Measurements from ENCODE around the gene ZIM2.

- no peak for TF ChIP-seq ZBTB33 (IDR thresholded peaks at IDR 0.05; ENCODE audit: extremely low read depth, insufficient replicate concordance, low read length)
- TF ChIP-seq RAD21 (IDR thresholded peaks at IDR 0.05; ENCODE audit: low read depth), result no peak
- TF ChIP-seq POLR2A (IDR thresholded peaks at IDR 0.05; ENCODE audit: borderline replicate concordance, extremely low read depth, insufficient read depth, insufficient read length), result no peak
- TF ChIP-seq CTCF (IDR thresholded peaks at IDR 0.05 in 2 of 3, conservative IDR thresholded peaks at IDR 0.05 in 1 of 3; ENCODE audit: borderline replicate concordance in 1 of 3, insufficient read depth in 1 of 3, low read depth in 2 of 3, low read length in 2 of 3), result no peak
- no peak for TF ChIP-seq YY1 (IDR thresholded peaks at IDR 0.05; ENCODE audit: extremely low read depth, insufficient replicate concordance, low read depth, low read length)
- no peak for TF ChIP-seq ZFX (IDR thresholded peaks at IDR 0.05)
- no peak for TF ChIP-seq SRF (IDR thresholded peaks at IDR 0.05; ENCODE audit: low read depth)
- no peak for TF ChIP-seq EZH2 (IDR thresholded peaks at IDR 0.05)
- no peak for TF ChIP-seq ELF1 (IDR thresholded peaks at IDR 0.05; ENCODE audit: borderline replicate concordance, low read depth)
- no peak for TF ChIP-seq MAX (IDR thresholded peaks at IDR 0.05)
- no peak for TF ChIP-seq POLR2AphosphoS5 (IDR thresholded peaks at IDR 0.05; ENCODE audit: low read depth, low read length)
Measured at GRCh38 chr19:56832352-56832928, 8.1 kb downstream of the ZIM2 start.
